Mesenchymal stem cell (in vitro differentiated cells and primary cell): Measurements from ENCODE around the gene TNFSF12.

Source experiments
- DNase-seq: peaks from one replicate; pipeline ENCODE4 v3.0.0-alpha.2; 2013
- H2AFZ ChIP-seq: one replicate; pipeline ENCODE4 v1.6.1; 2013; ENCODE audit warnings: low read depth, mild to moderate bottlenecking, control low read depth, inconsistent platforms, low read length, moderate library complexity
- H2AK5ac ChIP-seq: 2 replicates; pipeline ENCODE4 v1.6.1; 2013; ENCODE audit warnings: low read length, moderate library complexity, mild to moderate bottlenecking, inconsistent platforms; ENCODE audit not compliant: severe bottlenecking
- H2BK120ac ChIP-seq: one replicate; pipeline ENCODE4 v1.6.1; 2013; ENCODE audit warnings: low read depth, mild to moderate bottlenecking, inconsistent platforms, low read length, moderate library complexity
- H2BK12ac ChIP-seq, 2 experiments: one replicate each; pipeline ENCODE4 v1.6.1; 2013; ENCODE audit warnings: inconsistent platforms in 2 of 2, low read length in 2 of 2, mild to moderate bottlenecking in 2 of 2, moderate library complexity in 2 of 2, control low read depth in 1 of 2
- H2BK15ac ChIP-seq: one replicate; pipeline ENCODE4 v1.6.1; 2013; ENCODE audit warnings: mild to moderate bottlenecking, low read depth, inconsistent platforms; ENCODE audit not compliant: poor library complexity, severe bottlenecking
- H2BK5ac ChIP-seq: 2 replicates; pipeline ENCODE4 v1.6.1; 2013; ENCODE audit warnings: low read depth, mild to moderate bottlenecking, low read length, control low read depth, inconsistent platforms; ENCODE audit not compliant: poor library complexity, severe bottlenecking
- H3K14ac ChIP-seq, 2 experiments: one replicate each; pipeline ENCODE4 v1.6.1; 2013; ENCODE audit warnings: inconsistent platforms in 2 of 2, low read length in 2 of 2, control low read depth in 1 of 2, mild to moderate bottlenecking in 1 of 2, moderate library complexity in 1 of 2
- H3K18ac ChIP-seq, 2 experiments: one replicate each; pipeline ENCODE4 v1.6.1; 2013; ENCODE audit warnings: inconsistent platforms in 2 of 2, low read length in 2 of 2, control low read depth in 1 of 2, low read depth in 1 of 2, mild to moderate bottlenecking in 1 of 2
- H3K23ac ChIP-seq, 2 experiments: one replicate each; pipeline ENCODE4 v1.6.1; 2013; ENCODE audit warnings: inconsistent platforms in 2 of 2, low read length in 2 of 2, mild to moderate bottlenecking in 2 of 2, moderate library complexity in 2 of 2, control low read depth in 1 of 2
- H3K27ac ChIP-seq: 2 replicates; pipeline ENCODE4 v1.5.1; 2013; ENCODE audit warnings: mild to moderate bottlenecking, moderate library complexity, low read length, control low read depth, inconsistent platforms; ENCODE audit not compliant: poor library complexity, severe bottlenecking
- H3K27me3 ChIP-seq, 2 experiments: 2 replicates each; pipeline versions ENCODE4 v1.6.1 to v1.7.0; 2013; ENCODE audit warnings: low read length in 2 of 2, mild to moderate bottlenecking in 2 of 2, moderate library complexity in 2 of 2, control low read depth in 1 of 2, inconsistent platforms in 1 of 2; ENCODE audit not compliant: control insufficient read depth in 1 of 2, insufficient read depth in 1 of 2
- H3K36me3 ChIP-seq, 2 experiments: 2 replicates each; pipeline versions ENCODE4 v1.6.1 to v1.7.0; 2013; ENCODE audit warnings: low read length in 2 of 2, control low read depth in 1 of 2, inconsistent platforms in 1 of 2, low read depth in 1 of 2, mild to moderate bottlenecking in 1 of 2; ENCODE audit not compliant: insufficient read depth in 2 of 2, control insufficient read depth in 1 of 2
- H3K4ac ChIP-seq, 2 experiments: one replicate each; pipeline ENCODE4 v1.6.1; 2013; ENCODE audit warnings: inconsistent platforms in 2 of 2, low read length in 2 of 2, mild to moderate bottlenecking in 2 of 2, moderate library complexity in 2 of 2, control low read depth in 1 of 2, low read depth in 1 of 2
- H3K4me1 ChIP-seq: 2 replicates; pipeline ENCODE4 v1.6.1; 2013; ENCODE audit warnings: low read depth, low read length, control low read depth; ENCODE audit not compliant: control insufficient read depth, insufficient read depth
- H3K4me2 ChIP-seq: 2 replicates; pipeline ENCODE4 v1.6.1; 2013; ENCODE audit warnings: low read length, mild to moderate bottlenecking, inconsistent platforms; ENCODE audit not compliant: poor library complexity, severe bottlenecking
- H3K4me3 ChIP-seq, 2 experiments: 2 replicates each; pipeline versions ENCODE4 v1.5.1 to v1.7.0; 2013; ENCODE audit warnings: low read length in 2 of 2, mild to moderate bottlenecking in 2 of 2, control low read depth in 1 of 2, low read depth in 1 of 2; ENCODE audit not compliant: insufficient read depth in 1 of 2
- H3K79me1 ChIP-seq: replicated peaks from 2 replicates; pipeline ENCODE4 v1.6.1; 2013; ENCODE audit warnings: mild to moderate bottlenecking, control low read depth, low read length, inconsistent platforms; ENCODE audit not compliant: poor library complexity, severe bottlenecking
- H3K9ac ChIP-seq: 2 replicates; pipeline ENCODE4 v1.7.0; 2013; ENCODE audit warnings: mild to moderate bottlenecking, low read length, moderate library complexity
- H3K9me3 ChIP-seq: 2 replicates; pipeline ENCODE4 v1.7.0; 2013; ENCODE audit warnings: mild to moderate bottlenecking, low read length; ENCODE audit not compliant: control insufficient read depth
- H4K8ac ChIP-seq: one replicate; pipeline ENCODE4 v1.6.1; 2013; ENCODE audit warnings: inconsistent platforms, mild to moderate bottlenecking, low read length, moderate library complexity
- H4K91ac ChIP-seq: one replicate; pipeline ENCODE4 v1.6.1; 2013; ENCODE audit warnings: mild to moderate bottlenecking, low read length, inconsistent platforms
- WGBS: methylation state at CpG from one replicate; pipeline ENCODE4 v1.1.7; 2013; ENCODE audit warnings: mixed read lengths; 5-methylcytosine and 5-hydroxymethylcytosine counted together

Gene TNFSF12

GRCh38 chr17:7561589-7562207 is 12.8 kb downstream of the TNFSF12 start, which contains the start of gene SENP3:
Gene SENP3, plus strand, starts transcription at chr17:7561919. Its CDS starts 1,158 bp downstream, at chr17:7563077.
- Histone ChIP-seq H3K4me3 (peak within 1 kb of the TSS; percentile 82 to 96), H3K27ac (peak within 1 kb of the TSS; percentile 33), H3K4me1 (peaks cover 26% of the 10 kb centered on the region), H2BK5ac (no peak within 1 kb of the TSS), H3K9ac (peak within 1 kb of the TSS; percentile 96), H2BK12ac (no peak within 1 kb of the TSS), H2AFZ (peak within 1 kb of the TSS; percentile 87), H3K36me3 (peaks cover 29 to 31% of the 10 kb centered on the region in 2 experiments), H4K8ac (peak within 1 kb of the TSS; percentile 82), H2AK5ac (peak within 1 kb of the TSS; percentile 9), H3K18ac (peak within 1 kb of the TSS in 1 of 2 experiments; percentile 91), H3K4me2 (peak within 1 kb of the TSS; percentile 89), H4K91ac (peak within 1 kb of the TSS; percentile 81), H2BK120ac (peak within 1 kb of the TSS; percentile 50), H3K4ac (peak within 1 kb of the TSS; percentile 58 to 85), H3K27me3 (no peaks in the 10 kb centered on the region), H3K79me1 (peaks cover 16% of the 10 kb centered on the region), H3K23ac (peak within 1 kb of the TSS in 1 of 2 experiments; percentile 42), H3K9me3 (no peaks in the 10 kb centered on the region), H2BK15ac (peak within 1 kb of the TSS; percentile 77), H3K14ac (peak within 1 kb of the TSS in 1 of 2 experiments; percentile 61)
- under 1% methylated on average over 50 of the region's 82 CpGs for WGBS
- DNase-seq: peak; percentile 91

GRCh38 chr17:7562208-7562605 is 13.3 kb downstream of the TNFSF12 start:
- Histone ChIP-seq H2AK5ac (peak overlapping the region; percentile 9), H3K36me3 (peaks cover 34% of the 10 kb centered on the region in 2 experiments), H3K27ac (peak overlapping the region; percentile 14), H2BK15ac (peak overlapping the region; percentile 77), H2BK5ac (no peak overlapping the region), H3K79me1 (peaks cover 16% of the 10 kb centered on the region), H3K4me2 (peak overlapping the region; percentile 89), H4K8ac (peak overlapping the region; percentile 82), H2BK120ac (peak overlapping the region; percentile 50), H3K4me3 (peak overlapping the region; percentile 82 to 96), H3K18ac (peak overlapping the region in 1 of 2 experiments; percentile 91), H3K23ac (no peak overlapping the region), H2AFZ (no peak overlapping the region), H3K9me3 (no peaks in the 10 kb centered on the region), H3K9ac (peak overlapping the region; percentile 96), H3K27me3 (no peaks in the 10 kb centered on the region), H3K4me1 (peaks cover 26% of the 10 kb centered on the region), H4K91ac (no peak overlapping the region), H3K14ac (no peak overlapping the region), H2BK12ac (no peak overlapping the region), H3K4ac (peak overlapping the region; percentile 58 to 85)
- WGBS: 2% methylated on average over 21 of the region's 28 CpGs
- DNase-seq: no peak

GRCh38 chr17:7563115-7563869 is 14.4 kb downstream of the TNFSF12 start:
- no peak overlapping the region for H2AFZ ChIP-seq
- H2BK120ac ChIP-seq: no peak overlapping the region
- peak overlapping the region in 1 of 2 experiments; percentile 96 for H3K4me3 ChIP-seq
- peaks cover 21% of the 10 kb centered on the region for H3K79me1 ChIP-seq
- no peak overlapping the region for H4K91ac ChIP-seq
- DNase-seq: no peak
- H3K18ac ChIP-seq: no peak overlapping the region
- H3K23ac ChIP-seq: no peak overlapping the region
- no peaks in the 10 kb centered on the region for H3K9me3 ChIP-seq
- H3K27ac ChIP-seq: no peak overlapping the region
- H3K14ac ChIP-seq: no peak overlapping the region
- no peak overlapping the region for H2BK12ac ChIP-seq
- peaks cover 17% of the 10 kb centered on the region for H3K4me1 ChIP-seq
- no peak overlapping the region for H3K4ac ChIP-seq
- peaks cover 40 to 42% of the 10 kb centered on the region in 2 experiments for H3K36me3 ChIP-seq
- no peaks in the 10 kb centered on the region for H3K27me3 ChIP-seq
- H2BK5ac ChIP-seq: no peak overlapping the region
- 96% methylated on average over 30 of the region's 30 CpGs for WGBS
- H2BK15ac ChIP-seq: peak overlapping the region; percentile 49
- H3K4me2 ChIP-seq: peak overlapping the region; percentile 89
- H4K8ac ChIP-seq: no peak overlapping the region
- H3K9ac ChIP-seq: peak overlapping the region; percentile 96
- no peak overlapping the region for H2AK5ac ChIP-seq

- no peak overlapping the region for H2BK5ac ChIP-seq
- no peak overlapping the region for H4K8ac ChIP-seq
- H3K4me2 ChIP-seq: no peak overlapping the region
- H3K14ac ChIP-seq: no peak overlapping the region
- peaks cover 33% of the 10 kb centered on the region for H3K79me1 ChIP-seq
- WGBS: 97% methylated on average over 4 of the region's 5 CpGs
- H3K4ac ChIP-seq: no peak overlapping the region
- H2BK120ac ChIP-seq: no peak overlapping the region
- no peak overlapping the region for H3K23ac ChIP-seq
- no peaks in the 10 kb centered on the region for H3K9me3 ChIP-seq
- peaks cover 60 to 70% of the 10 kb centered on the region in 2 experiments for H3K36me3 ChIP-seq
- no peak overlapping the region for H3K27ac ChIP-seq
- no peak overlapping the region for H2BK15ac ChIP-seq
- no peaks in the 10 kb centered on the region for H3K27me3 ChIP-seq
- no peak overlapping the region for H3K4me3 ChIP-seq
- peaks cover 7% of the 10 kb centered on the region for H3K4me1 ChIP-seq
- H2BK12ac ChIP-seq: no peak overlapping the region
- no peak for DNase-seq
- H3K9ac ChIP-seq: peak overlapping the region; percentile 1
- H4K91ac ChIP-seq: no peak overlapping the region
- H3K18ac ChIP-seq: no peak overlapping the region
- no peak overlapping the region for H2AK5ac ChIP-seq
- no peak overlapping the region for H2AFZ ChIP-seq
Measured at GRCh38 chr17:7569571-7569970, 20.7 kb downstream of the TNFSF12 start.
